Neural progenitor cell (in vitro differentiated cells): Measurements from ENCODE around the gene PKD1L1. TPM values are rescaled to one million over a fixed set of nuclear protein-coding genes. Genes with fewer than 3 reads are reported as not detected.

Source experiments
- DNase-seq: peaks from one replicate; pipeline ENCODE4 v3.0.0-alpha.2; 2016; ENCODE audit warnings: low spot score
- H2AFZ ChIP-seq: fragments of 200-600 bp; sonication (generic); replicated peaks from 2 replicates; pipeline ENCODE4 v1.6.1; 2016; ENCODE audit warnings: antibody characterized with exemption
- H3F3A ChIP-seq: fragments of 200-600 bp; sonication (generic); 2 replicates; pipeline ENCODE4 v1.6.1; 2016; ENCODE audit warnings: antibody characterized with exemption, low read depth
- H3K27ac ChIP-seq: fragments of 200-600 bp; sonication (generic); 2 replicates; pipeline ENCODE4 v1.5.1; 2016; ENCODE audit warnings: mild to moderate bottlenecking
- H3K27me3 ChIP-seq: fragments of 200-600 bp; sonication (generic); 2 replicates; pipeline ENCODE4 v1.6.1; 2016; ENCODE audit warnings: mild to moderate bottlenecking, moderate library complexity
- H3K36me3 ChIP-seq: fragments of 200-600 bp; sonication (generic); 2 replicates; pipeline ENCODE4 v1.5.1; 2016
- H3K4me1 ChIP-seq: fragments of 200-600 bp; sonication (generic); 2 replicates; pipeline ENCODE4 v1.6.1; 2016; ENCODE audit warnings: mixed run types
- H3K4me2 ChIP-seq: fragments of 200-600 bp; sonication (generic); 2 replicates; pipeline ENCODE4 v1.6.1; 2016
- H3K4me3 ChIP-seq: fragments of 200-600 bp; sonication (generic); 2 replicates; pipeline ENCODE4 v1.5.1; 2016
- H3K79me2 ChIP-seq: fragments of 200-600 bp; sonication (generic); 2 replicates; pipeline ENCODE4 v1.6.1; 2016; ENCODE audit warnings: low read depth
- H3K9ac ChIP-seq: fragments of 200-600 bp; sonication (generic); 2 replicates; pipeline ENCODE4 v1.6.1; 2016
- H3K9me3 ChIP-seq: fragments of 200-600 bp; sonication (generic); 2 replicates; pipeline ENCODE4 v1.5.1; 2016; ENCODE audit warnings: low read depth
- H4K20me1 ChIP-seq: fragments of 200-600 bp; sonication (generic); 2 replicates; pipeline ENCODE4 v1.6.1; 2016; ENCODE audit warnings: low read depth
- H3K27ac Mint-ChIP-seq: 3 replicates; pipeline ENCODE4 v1.8.0; 2021; ENCODE audit warnings: mixed read lengths
- H3K27me3 Mint-ChIP-seq: 2 replicates; pipeline ENCODE4 v1.8.0; 2022; ENCODE audit warnings: low read depth, mild to moderate bottlenecking, inconsistent platforms, moderate library complexity, mixed read lengths; ENCODE audit not compliant: insufficient read depth
- H3K36me3 Mint-ChIP-seq: 3 replicates; pipeline ENCODE4 v1.8.0; 2021; ENCODE audit warnings: mixed read lengths
- H3K4me1 Mint-ChIP-seq: 3 replicates; pipeline ENCODE4 v1.8.0; 2021; ENCODE audit warnings: mixed read lengths
- H3K4me3 Mint-ChIP-seq: 3 replicates; pipeline ENCODE4 v1.8.0; 2021; ENCODE audit warnings: mild to moderate bottlenecking, moderate library complexity, mixed read lengths
- H3K9me3 Mint-ChIP-seq: 3 replicates; pipeline ENCODE4 v1.8.0; 2020; ENCODE audit warnings: mixed read lengths
- EZH2 ChIP-seq: fragments of 200-600 bp; sonication (generic); IDR thresholded peaks from 2 replicates; pipeline ENCODE4 v1.6.1; 2017; ENCODE audit warnings: antibody characterized with exemption, mild to moderate bottlenecking, moderate library complexity
- EZH2phosphoT487 ChIP-seq: fragments of 200-600 bp; sonication (generic); IDR thresholded peaks from 2 replicates; pipeline ENCODE4 v1.6.1; 2017; ENCODE audit warnings: antibody characterized with exemption
- total RNA-seq: library from RNA; depleted of rRNA; stranded (reverse); fragments of >200 nt; gene quantifications from 2 replicates; pipeline ENCODE4 v1.2.3, GENCODE V29; 2015; ENCODE audit warnings: low replicate concordance
- TF ChIP-seq, protein P1 (sequence below): fragments of 200-600 bp; sonication (generic); IDR thresholded peaks from 2 replicates; pipeline ENCODE4 v1.5.1; 2017; ENCODE audit warnings: antibody characterized with exemption, mild to moderate bottlenecking

PKD1L1 gene
- total RNA-seq, 1 donor from 2014 or later, result 0.07 TPM

DNA sequence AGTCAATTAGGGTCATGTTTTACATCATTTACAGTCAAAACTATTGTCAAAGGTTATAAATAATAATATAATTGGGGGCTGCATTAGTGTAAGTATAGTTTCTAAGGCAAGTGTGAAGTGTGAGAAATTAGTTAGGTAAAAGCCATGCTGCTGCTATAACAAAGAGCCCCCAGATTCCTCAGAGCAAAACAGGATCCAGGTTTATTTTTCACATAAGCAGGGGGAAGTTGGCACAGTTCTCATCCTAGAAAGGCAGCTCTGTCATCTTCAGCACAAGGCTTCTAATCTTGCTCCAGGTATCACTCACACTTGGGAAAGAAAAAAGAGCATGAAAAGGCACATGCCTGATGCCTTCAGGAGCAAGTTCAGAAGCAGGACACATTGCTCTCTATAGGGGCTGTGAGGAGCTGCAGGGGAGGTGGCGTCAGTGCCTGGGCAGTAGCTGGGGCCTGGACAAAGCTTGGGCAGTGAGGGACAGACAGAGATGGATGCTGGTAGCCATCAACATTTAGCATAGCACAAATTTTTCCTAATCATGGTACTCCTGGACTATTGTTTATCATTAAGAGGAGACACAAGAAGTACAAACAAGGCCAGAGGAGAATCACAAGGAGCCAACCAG, 170.6 kb downstream of the PKD1L1 start:
- no peaks in the 10 kb centered on the region for H3F3A ChIP-seq
- H2AFZ ChIP-seq, result no peak overlapping the region
- H3K27ac ChIP-seq, result no peak overlapping the region
- Mint-ChIP-seq H3K27me3 (peaks cover 3% of the 10 kb centered on the region), H3K9me3 (peaks cover 8% of the 10 kb centered on the region), H3K36me3 (no peaks in the 10 kb centered on the region), H3K4me3 (no peak overlapping the region), H3K4me1 (peaks cover 3% of the 10 kb centered on the region), H3K27ac (no peak overlapping the region)
- no peak for DNase-seq
- H3K36me3 ChIP-seq, result no peaks in the 10 kb centered on the region
- H3K4me1 ChIP-seq, result no peaks in the 10 kb centered on the region
- TF ChIP-seq EZH2 (no peak), EZH2phosphoT487 (no peak)
- TF ChIP-seq, protein P1, sequence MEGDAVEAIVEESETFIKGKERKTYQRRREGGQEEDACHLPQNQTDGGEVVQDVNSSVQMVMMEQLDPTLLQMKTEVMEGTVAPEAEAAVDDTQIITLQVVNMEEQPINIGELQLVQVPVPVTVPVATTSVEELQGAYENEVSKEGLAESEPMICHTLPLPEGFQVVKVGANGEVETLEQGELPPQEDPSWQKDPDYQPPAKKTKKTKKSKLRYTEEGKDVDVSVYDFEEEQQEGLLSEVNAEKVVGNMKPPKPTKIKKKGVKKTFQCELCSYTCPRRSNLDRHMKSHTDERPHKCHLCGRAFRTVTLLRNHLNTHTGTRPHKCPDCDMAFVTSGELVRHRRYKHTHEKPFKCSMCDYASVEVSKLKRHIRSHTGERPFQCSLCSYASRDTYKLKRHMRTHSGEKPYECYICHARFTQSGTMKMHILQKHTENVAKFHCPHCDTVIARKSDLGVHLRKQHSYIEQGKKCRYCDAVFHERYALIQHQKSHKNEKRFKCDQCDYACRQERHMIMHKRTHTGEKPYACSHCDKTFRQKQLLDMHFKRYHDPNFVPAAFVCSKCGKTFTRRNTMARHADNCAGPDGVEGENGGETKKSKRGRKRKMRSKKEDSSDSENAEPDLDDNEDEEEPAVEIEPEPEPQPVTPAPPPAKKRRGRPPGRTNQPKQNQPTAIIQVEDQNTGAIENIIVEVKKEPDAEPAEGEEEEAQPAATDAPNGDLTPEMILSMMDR, result no peak
- no peaks in the 10 kb centered on the region for H3K9me3 ChIP-seq
- no peaks in the 10 kb centered on the region for H4K20me1 ChIP-seq
- no peaks in the 10 kb centered on the region for H3K79me2 ChIP-seq
- H3K4me2 ChIP-seq, result no peak overlapping the region
- no peak overlapping the region for H3K4me3 ChIP-seq
- no peak overlapping the region for H3K9ac ChIP-seq
- H3K27me3 ChIP-seq, result no peaks in the 10 kb centered on the region

DNA sequence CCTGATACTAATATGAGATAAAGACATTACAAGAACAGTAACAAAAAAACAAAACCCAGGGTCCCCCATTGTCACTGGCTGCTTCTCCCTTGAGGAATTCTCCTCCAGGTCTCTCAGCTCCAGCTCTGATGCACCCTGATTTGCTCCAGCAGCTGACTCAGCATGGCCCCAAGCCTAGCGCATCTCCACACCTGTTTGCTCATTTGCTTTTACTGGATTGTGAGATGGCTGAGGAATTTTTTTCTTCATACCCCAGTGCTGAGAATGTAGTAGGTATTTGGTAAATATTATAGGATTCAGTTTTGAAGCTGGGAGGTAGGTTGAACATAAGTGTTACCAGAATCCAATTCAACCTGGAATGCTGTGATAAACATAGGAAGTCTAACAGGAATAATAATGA, 171.9 kb downstream of the PKD1L1 start:
- Histone ChIP-seq H3F3A (peaks cover 3% of the 10 kb centered on the region), H3K4me2 (no peak overlapping the region), H3K36me3 (no peaks in the 10 kb centered on the region), H2AFZ (no peak overlapping the region), H3K4me1 (no peaks in the 10 kb centered on the region), H3K9me3 (no peaks in the 10 kb centered on the region), H3K4me3 (no peak overlapping the region), H3K27me3 (no peaks in the 10 kb centered on the region), H3K79me2 (no peaks in the 10 kb centered on the region), H3K27ac (no peak overlapping the region), H3K9ac (no peak overlapping the region), H4K20me1 (no peaks in the 10 kb centered on the region)
- H3K4me1 Mint-ChIP-seq, result peaks cover 5% of the 10 kb centered on the region
- peaks cover 3% of the 10 kb centered on the region for H3K27me3 Mint-ChIP-seq
- no peak for DNase-seq
- TF ChIP-seq, protein P1, result no peak
- no peak for TF ChIP-seq EZH2phosphoT487
- no peak for TF ChIP-seq EZH2
- H3K9me3 Mint-ChIP-seq, result peaks cover 4% of the 10 kb centered on the region
- H3K4me3 Mint-ChIP-seq, result no peak overlapping the region
- no peak overlapping the region for H3K27ac Mint-ChIP-seq
- H3K36me3 Mint-ChIP-seq, result no peaks in the 10 kb centered on the region

DNA sequence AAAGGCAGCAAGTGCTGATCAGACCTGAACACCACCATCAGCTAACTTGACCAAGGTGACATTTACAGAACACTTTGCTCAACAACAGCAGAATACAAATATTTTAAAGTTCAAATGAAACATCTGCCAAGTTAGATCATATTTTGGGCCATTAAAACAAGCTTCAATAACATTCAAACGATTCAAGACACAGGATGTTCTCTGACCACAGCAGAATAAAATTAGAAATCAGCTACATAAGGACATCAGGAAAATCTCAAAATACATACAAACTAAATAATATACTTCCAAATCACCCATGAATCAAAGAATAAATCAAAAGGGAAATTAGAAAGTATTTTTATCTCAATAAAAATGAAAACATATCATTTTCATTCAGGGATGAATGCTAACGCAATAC, 173.0 kb downstream of the PKD1L1 start:
- Mint-ChIP-seq H3K4me3 (no peak overlapping the region), H3K27me3 (peaks cover 3% of the 10 kb centered on the region), H3K27ac (no peak overlapping the region), H3K36me3 (no peaks in the 10 kb centered on the region), H3K9me3 (peaks cover 4% of the 10 kb centered on the region), H3K4me1 (peaks cover 6% of the 10 kb centered on the region)
- TF ChIP-seq EZH2phosphoT487 (no peak), EZH2 (no peak)
- TF ChIP-seq, protein P1, result no peak
- Histone ChIP-seq H3K4me1 (no peaks in the 10 kb centered on the region), H3K9me3 (no peaks in the 10 kb centered on the region), H3K27ac (no peak overlapping the region), H4K20me1 (no peaks in the 10 kb centered on the region), H3K4me3 (no peak overlapping the region), H3K79me2 (no peaks in the 10 kb centered on the region), H3K27me3 (no peaks in the 10 kb centered on the region), H3K4me2 (no peak overlapping the region), H3K36me3 (no peaks in the 10 kb centered on the region), H3F3A (peaks cover 3% of the 10 kb centered on the region), H3K9ac (no peak overlapping the region), H2AFZ (no peak overlapping the region)
- no peak for DNase-seq
